WTC11 (cell line): ENCODE measurements around the gene APOO. TPM values are rescaled to one million over a fixed set of nuclear protein-coding genes. Genes with fewer than 3 reads are reported as not detected.

Experiments
- ATAC-seq: fragments of 200-7000 bp; cut with Tn5 transposase; 2 replicates; pipeline ENCODE4 v1.10.0; 2021; ENCODE audit warnings: mild to moderate bottlenecking, moderate library complexity
- CTCF ChIA-PET: fragments of 300-600 bp; sonication (Branson Sonifier 250); formaldehyde crosslinking; loops from one replicate; lab custom pipeline; 2021; ENCODE audit warnings: antibody characterized with exemption; lab: Charles Lee
- POLR2A ChIA-PET: fragments of 350-600 bp; sonication (Branson Sonifier 250); formaldehyde crosslinking; loops from one replicate; lab custom pipeline; 2021; ENCODE audit warnings: antibody characterized with exemption; lab: Charles Lee
- DNase-seq: peaks from one replicate; pipeline ENCODE4 v3.0.0; 2021; ENCODE audit warnings: low spot score
- H3K27ac Mint-ChIP-seq: 2 replicates; pipeline ENCODE4 v1.8.0; 2021; ENCODE audit warnings: mixed read lengths
- H3K27me3 Mint-ChIP-seq: 2 replicates; pipeline ENCODE4 v1.8.0; 2021; ENCODE audit warnings: low read depth, mild to moderate bottlenecking, moderate library complexity, mixed read lengths
- H3K36me3 Mint-ChIP-seq: 2 replicates; pipeline ENCODE4 v1.8.0; 2021; ENCODE audit warnings: mixed read lengths
- H3K4me1 Mint-ChIP-seq: 2 replicates; pipeline ENCODE4 v1.8.0; 2022; ENCODE audit warnings: mixed read lengths
- H3K4me3 Mint-ChIP-seq: 2 replicates; pipeline ENCODE4 v1.8.0; 2021; ENCODE audit warnings: mild to moderate bottlenecking, moderate library complexity, mixed read lengths
- H3K9me3 Mint-ChIP-seq: 2 replicates; pipeline ENCODE4 v1.8.0; 2021; ENCODE audit warnings: mixed read lengths
- ATF3 ChIP-seq: sonication (generic); formaldehyde crosslinking; conservative IDR thresholded peaks from 2 replicates; pipeline ENCODE4 v1.8.1; 2022; ENCODE audit warnings: mild to moderate bottlenecking, missing genetic modification reagents
- CREB1 ChIP-seq: sonication (generic); formaldehyde crosslinking; IDR thresholded peaks from 2 replicates; pipeline ENCODE4 v1.8.0; 2023; ENCODE audit warnings: mild to moderate bottlenecking, missing genetic modification reagents
- CREM ChIP-seq: sonication (generic); formaldehyde crosslinking; IDR thresholded peaks from 2 replicates; pipeline ENCODE4 v1.8.1; 2022; ENCODE audit warnings: mild to moderate bottlenecking, missing genetic modification reagents, moderate library complexity
- IRF1 ChIP-seq: sonication (generic); formaldehyde crosslinking; IDR thresholded peaks from 2 replicates; pipeline ENCODE4 v1.8.0; 2023; ENCODE audit warnings: missing genetic modification reagents
- IRF2 ChIP-seq: sonication (generic); formaldehyde crosslinking; IDR thresholded peaks from 2 replicates; pipeline ENCODE4 v1.8.0; 2022; ENCODE audit warnings: low read depth, missing genetic modification reagents, borderline replicate concordance
- NFYB ChIP-seq: sonication (generic); formaldehyde crosslinking; conservative IDR thresholded peaks from 2 replicates; pipeline ENCODE4 v1.8.0; 2022; ENCODE audit warnings: low read depth, missing genetic modification reagents
- PRDM15 ChIP-seq: sonication (generic); formaldehyde crosslinking; IDR thresholded peaks from 2 replicates; pipeline ENCODE4 v1.8.0; 2022; ENCODE audit warnings: missing genetic modification reagents
- PREB ChIP-seq: sonication (generic); formaldehyde crosslinking; IDR thresholded peaks from 2 replicates; pipeline ENCODE4 v1.8.1; 2022; ENCODE audit warnings: mild to moderate bottlenecking, missing genetic modification reagents, moderate library complexity, borderline replicate concordance
- PRRX2 ChIP-seq: fragments of 250-450 bp; sonication (Bioruptor Pico); IDR thresholded peaks from 2 replicates; pipeline ENCODE4 v1.8.0; 2021; ENCODE audit warnings: mild to moderate bottlenecking
- SOX15 ChIP-seq: fragments of 250-450 bp; sonication (Bioruptor Pico); IDR thresholded peaks from 2 replicates; pipeline ENCODE4 v1.9.0; 2021; ENCODE audit warnings: mild to moderate bottlenecking
- TP53 ChIP-seq: sonication (generic); formaldehyde crosslinking; IDR thresholded peaks from 2 replicates; pipeline ENCODE4 v1.8.1; 2023; ENCODE audit warnings: mild to moderate bottlenecking, missing genetic modification reagents
- ZBTB21 ChIP-seq: sonication (generic); formaldehyde crosslinking; IDR thresholded peaks from 2 replicates; pipeline ENCODE4 v1.8.1; 2023; ENCODE audit warnings: mild to moderate bottlenecking, missing genetic modification reagents, borderline replicate concordance
- ZNF232 ChIP-seq: sonication (generic); formaldehyde crosslinking; IDR thresholded peaks from 2 replicates; pipeline ENCODE4 v1.8.0; 2022; ENCODE audit warnings: mild to moderate bottlenecking, missing genetic modification reagents
- ZNF263 ChIP-seq: sonication (generic); formaldehyde crosslinking; IDR thresholded peaks from 2 replicates; pipeline ENCODE4 v1.8.1; 2022; ENCODE audit warnings: low read depth, mild to moderate bottlenecking, moderate library complexity, missing genetic modification reagents
- ZNF416 ChIP-seq: fragments of 250-450 bp; sonication (Bioruptor Pico); IDR thresholded peaks from 2 replicates; pipeline ENCODE4 v1.9.0; 2021; ENCODE audit warnings: mild to moderate bottlenecking, inconsistent platforms
- ZNF532 ChIP-seq: fragments of 250-450 bp; sonication (Bioruptor Pico); IDR thresholded peaks from 2 replicates; pipeline ENCODE4 v1.9.0; 2021; ENCODE audit warnings: mild to moderate bottlenecking, borderline replicate concordance
- total RNA-seq: library from RNA; stranded (reverse); gene quantifications from 3 replicates; pipeline ENCODE4 v1.2.3, GENCODE V29; 2021

Gene APOO
- total RNA-seq, 1 experiment from 2014 or later = 55.5 TPM

GRCh38 chrX:23785580-23785979 is 122.2 kb downstream of the APOO start:
- H3K27me3 Mint-ChIP-seq = no peaks in the 10 kb centered on the region; the same call in 1 of the 2 replicates
- DNase-seq = no peak
- H3K36me3 Mint-ChIP-seq = peaks cover 24% of the 10 kb centered on the region
- POLR2A ChIA-PET = no interaction called here
- TF ChIP-seq PREB (CRISPR knock-in tag) = no peak
- no peak for TF ChIP-seq ZNF263 (CRISPR knock-in tag)
- TF ChIP-seq ATF3 (CRISPR knock-in tag) = no peak
- TF ChIP-seq PRDM15 (CRISPR knock-in tag) = no peak
- no peak for TF ChIP-seq ZBTB21
- no peak for TF ChIP-seq ZNF416 (CRISPR knock-in tag)
- no peak for TF ChIP-seq IRF2
- TF ChIP-seq ZNF232 (CRISPR knock-in tag) = no peak
- TF ChIP-seq PRRX2 = no peak
- TF ChIP-seq CREB1 = no peak
- TF ChIP-seq IRF1 = no peak
- no peak for TF ChIP-seq CREM (CRISPR knock-in tag)
- no peak for TF ChIP-seq ZNF532
- TF ChIP-seq TP53 (CRISPR knock-in tag) = no peak
- TF ChIP-seq SOX15 (CRISPR knock-in tag) = no peak
- TF ChIP-seq NFYB (CRISPR knock-in tag) = no peak
- CTCF ChIA-PET = no interaction called here
- no peak overlapping the region for H3K4me3 Mint-ChIP-seq
- H3K27ac Mint-ChIP-seq = no peak overlapping the region
- peaks cover 28% of the 10 kb centered on the region for H3K4me1 Mint-ChIP-seq
- no peak for ATAC-seq
- no peaks in the 10 kb centered on the region for H3K9me3 Mint-ChIP-seq
